Activated CD4-positive, alpha-beta T cell treated with anti-CD3 and anti-CD28 coated beads, Interleukin-2, amount 50 U/mL, for 16 hours (primary cell): Measurements from ENCODE around the gene LYSMD1.
A peak's percentile ranks its signal among the peaks of the same experiment; 100 is the strongest.
"Not testable (repeated sequence)": the region's sequence is repeated elsewhere in the genome, so short reads cannot be mapped to it uniquely, and the experiment has no call there.

ENCODE experiments used
- DNase-seq: peaks from one replicate; pipeline ENCODE4 v3.0.0-alpha.2; 2020

LYSMD1 gene, protein sequence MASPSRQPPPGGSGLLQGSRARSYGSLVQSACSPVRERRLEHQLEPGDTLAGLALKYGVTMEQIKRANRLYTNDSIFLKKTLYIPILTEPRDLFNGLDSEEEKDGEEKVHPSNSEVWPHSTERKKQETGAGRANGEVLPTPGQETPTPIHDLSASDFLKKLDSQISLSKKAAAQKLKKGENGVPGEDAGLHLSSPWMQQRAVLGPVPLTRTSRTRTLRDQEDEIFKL

DNA sequence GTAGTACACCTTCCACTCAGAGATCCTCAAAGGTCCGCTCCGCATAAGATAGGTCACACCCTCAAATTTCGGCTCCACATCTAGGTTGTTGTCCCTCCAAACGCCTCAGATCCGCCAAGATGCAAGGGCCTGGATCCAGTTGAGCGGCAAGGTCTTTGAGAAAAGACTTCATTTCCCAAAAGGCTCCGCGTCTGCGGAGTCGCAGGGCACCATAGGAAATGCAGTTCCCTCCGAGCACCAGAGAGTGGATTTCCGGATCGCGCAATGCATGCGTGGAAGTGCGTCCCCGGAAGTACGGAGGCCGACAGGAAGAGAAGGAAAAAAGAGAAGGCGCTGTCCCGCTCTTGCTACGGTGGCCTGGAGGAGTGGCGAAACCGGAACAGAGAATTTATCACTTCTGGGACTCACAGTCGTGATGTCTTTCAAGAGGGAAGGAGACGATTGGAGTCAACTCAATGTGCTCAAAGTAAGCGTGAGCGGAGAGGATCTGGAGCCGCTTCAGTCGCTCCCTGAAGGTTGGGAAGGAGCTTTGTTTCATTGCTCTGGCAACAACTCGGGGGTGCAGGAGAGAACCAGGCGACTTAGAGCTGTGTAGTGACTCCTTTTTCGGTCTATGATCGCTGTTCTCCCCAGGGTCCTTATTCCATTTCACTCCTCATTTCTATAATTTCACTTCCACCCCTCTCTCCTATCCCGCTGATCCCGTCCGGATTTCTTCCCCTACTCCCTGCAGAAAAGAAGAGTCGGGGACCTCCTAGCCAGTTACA lies at the start of gene LYSMD1, which contains the start of gene SCNM1:
TSS of gene LYSMD1 (minus strand) at position 165 of the 767 bp plus-strand sequence. CDS start 644 bp downstream, outside the sequence.
TSS of gene SCNM1 (plus strand) at position 407 of the 767 bp plus-strand sequence. CDS start at position 416, 9 bp downstream.
- peak; percentile 98 for DNase-seq

DNA sequence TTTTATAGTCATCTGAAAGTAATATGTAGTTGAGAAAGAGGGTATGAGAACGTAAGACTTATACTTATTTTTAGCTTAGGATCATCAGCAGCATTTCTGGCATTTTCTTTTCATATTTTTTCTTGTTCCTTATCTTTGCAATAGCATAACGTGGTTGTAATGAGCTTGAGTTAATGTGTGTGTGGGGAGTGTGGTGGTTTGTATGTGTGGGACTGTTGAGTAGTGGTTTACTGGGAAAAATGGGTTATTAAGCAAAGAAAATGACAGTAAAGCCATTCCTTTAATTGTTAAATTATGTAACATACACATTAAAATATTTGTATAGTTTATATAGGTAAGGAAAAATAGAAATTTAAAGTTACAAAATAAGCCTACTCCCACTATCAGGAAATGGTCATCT lies 47.9 kb upstream of the LYSMD1 start:
- no peak for DNase-seq

DNA sequence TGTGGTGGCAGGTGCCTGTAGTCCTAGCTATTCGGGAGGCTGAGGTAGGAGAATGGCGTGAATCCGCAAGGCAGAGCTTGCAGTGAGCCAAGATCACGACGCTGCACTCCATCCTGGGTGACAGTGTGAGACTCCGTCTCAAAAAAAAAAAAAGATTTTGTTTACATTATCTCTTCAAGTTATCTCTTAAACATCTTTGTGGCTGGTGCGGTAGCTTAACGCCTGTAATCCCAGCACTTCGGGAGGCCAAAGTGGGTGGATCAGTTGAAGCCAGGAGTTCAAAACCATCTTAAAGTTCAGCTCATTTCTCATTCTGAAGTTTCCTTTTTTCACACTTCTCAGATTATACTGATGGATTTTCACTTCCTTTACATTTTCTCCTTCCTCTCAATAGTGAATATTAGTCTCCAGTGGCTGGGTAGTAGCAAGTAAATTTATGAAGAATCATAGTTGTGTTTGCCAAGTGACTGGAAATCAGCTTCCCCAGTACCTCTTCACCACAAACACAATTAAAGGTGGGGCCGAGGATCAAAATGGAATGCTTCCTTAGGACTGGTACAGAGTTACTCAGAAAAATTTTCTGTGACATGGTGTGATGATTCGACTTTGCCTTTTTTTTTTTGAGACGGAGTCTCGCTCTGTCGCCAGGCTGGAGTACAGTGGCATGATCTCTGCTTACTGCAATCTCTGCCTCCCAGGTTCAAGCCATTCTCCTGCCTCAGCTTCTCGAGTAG lies 46.4 kb upstream of the LYSMD1 start:
- DNase-seq: peak; percentile 25

DNA sequence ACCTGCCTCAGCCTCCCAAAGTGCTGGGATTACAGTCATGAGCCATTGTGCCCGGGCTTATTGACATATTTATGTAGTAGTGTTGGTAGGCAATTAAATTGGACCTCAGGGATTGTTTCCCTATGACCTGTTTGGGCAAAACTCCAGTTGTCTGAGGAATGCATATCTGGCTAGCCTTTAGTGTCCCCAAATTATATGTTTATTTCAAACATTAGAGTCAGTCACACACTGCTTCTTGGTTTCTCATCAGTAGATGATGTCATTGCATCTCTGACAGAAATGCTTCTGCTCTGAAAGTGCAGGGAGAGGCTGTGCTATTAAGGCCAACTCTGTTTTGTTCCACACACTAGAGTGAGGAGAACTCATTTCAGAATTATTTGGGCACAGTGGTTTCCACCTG lies 45.1 kb upstream of the LYSMD1 start:
- DNase-seq: no peak

DNA sequence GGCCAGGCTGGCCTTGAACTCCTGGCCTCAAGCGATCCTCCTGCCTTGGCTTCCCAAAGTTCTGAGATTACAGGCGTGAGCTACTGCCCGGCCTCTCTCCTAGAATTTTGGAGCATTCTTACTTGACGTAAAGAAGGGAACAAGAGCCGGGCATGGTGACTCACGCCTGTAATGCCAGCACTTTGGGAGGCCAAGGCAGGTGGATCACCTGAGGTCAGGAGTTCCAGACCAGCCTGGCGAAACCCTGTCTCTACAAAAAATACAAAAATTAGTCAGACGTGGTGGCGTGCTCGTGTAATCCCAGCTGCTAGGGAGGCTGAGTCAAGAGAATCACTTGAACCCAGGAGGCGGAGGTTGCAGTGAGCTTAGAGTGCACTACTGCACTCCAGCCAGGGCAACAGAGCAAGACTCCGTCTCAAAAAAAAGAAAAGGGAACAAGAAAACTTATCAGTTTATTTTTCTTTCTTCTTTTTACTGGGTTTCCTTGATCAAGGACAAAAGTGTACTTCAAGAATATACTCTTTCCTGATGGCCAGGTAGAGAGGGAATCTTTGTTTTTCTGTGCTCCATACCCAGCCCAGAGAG lies 39.8 kb upstream of the LYSMD1 start:
- DNase-seq: not testable (repeated sequence)

DNA sequence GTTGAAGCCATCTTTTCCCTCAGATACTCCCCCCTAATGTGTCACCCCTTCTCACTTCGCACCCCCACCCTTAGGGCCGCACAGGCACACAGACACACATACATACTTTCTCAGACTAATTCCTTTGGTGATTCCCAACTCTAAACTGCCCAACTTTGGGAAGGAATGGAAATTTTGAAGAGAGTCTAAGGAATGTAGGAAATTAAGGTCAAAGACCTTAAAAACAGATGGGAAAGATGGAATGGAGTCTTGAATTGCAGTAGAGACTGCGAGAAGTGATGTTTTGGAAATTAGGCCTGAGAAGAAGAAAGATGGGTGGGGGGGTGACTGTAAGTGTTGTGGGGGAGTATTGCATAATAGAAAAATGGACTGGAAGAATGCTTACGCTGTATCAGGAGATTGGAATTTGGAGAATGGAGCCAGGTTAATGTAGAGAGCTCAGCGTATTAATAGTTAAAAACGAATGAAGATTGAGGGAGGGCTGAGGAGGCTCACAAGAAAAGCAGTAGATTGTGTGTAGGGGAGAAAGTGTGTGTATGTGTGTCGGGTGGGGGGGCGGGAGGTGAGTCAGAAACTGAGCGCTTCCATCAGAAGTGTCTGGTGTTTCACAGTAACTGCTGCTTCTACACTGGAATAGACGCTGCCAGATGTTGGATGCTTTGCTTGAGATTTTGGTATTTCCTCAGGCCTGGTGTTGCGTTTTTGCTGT lies 34.3 kb upstream of the LYSMD1 start:
- DNase-seq: peak; percentile 35

DNA sequence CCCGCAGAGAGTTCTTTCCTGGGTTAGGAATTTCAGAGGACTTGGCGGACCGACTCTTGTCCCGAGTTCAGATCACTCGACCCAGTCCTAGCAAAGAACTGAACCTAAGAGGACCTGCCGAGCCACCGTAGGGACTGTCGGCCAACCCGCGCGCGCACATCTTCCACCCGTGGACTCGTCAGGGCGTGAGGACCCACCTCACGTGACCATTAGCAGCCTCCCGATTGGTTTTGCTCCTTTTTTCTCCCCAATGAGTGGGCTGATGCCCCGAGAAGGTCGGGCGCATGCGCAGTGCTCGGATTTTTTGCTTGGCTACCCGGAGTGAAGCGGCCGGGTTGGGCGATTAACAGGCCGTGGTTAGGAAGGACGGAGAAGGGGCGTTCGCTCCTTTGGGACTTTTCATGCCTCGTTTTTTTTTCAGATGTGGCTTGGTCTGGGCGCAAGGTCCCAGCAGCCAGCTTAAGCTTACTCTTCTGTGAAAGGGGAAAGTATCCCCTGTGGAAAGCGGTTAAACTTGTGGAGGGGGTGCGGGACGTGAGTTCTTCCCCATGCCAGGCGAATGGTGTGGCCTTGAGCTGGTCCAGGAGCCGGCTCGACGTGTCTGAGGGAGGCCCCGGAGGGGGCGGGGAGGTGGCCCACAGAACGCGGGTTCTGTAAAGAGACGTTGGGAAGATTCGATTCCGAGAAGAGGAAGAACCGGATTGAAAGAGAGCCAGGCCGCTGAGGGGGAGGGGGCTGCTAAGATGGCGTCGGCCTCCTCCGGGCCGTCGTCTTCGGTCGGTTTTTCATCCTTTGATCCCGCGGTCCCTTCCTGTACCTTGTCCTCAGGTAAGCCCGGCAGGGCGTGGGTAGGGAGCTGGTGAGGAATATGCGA lies 32.8 kb upstream of the LYSMD1 start, which contains the start of gene PIP5K1A:
TSS of gene PIP5K1A (plus strand) at position 299 of the 874 bp plus-strand sequence. CDS start at position 744, 445 bp downstream.
- DNase-seq: peak; percentile 99

DNA sequence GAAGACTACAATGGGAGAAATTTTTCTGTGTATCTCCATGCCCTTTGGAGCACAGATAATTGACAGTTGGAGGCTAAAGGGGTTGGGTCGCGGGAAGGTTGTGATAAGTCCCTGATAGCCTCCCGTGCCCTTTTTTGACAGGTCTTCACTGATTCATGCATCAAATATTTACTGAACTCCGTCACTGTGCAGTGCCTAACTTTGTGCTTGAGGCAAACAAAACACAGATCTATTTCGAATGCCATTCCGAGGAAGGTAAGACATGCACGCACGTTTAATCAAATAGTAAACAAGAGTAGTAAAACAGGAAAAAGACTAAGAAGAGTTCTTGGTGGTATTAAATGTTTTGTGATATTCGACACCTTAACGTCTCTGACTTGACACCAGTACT lies 32.2 kb upstream of the LYSMD1 start:
- no peak for DNase-seq

DNA sequence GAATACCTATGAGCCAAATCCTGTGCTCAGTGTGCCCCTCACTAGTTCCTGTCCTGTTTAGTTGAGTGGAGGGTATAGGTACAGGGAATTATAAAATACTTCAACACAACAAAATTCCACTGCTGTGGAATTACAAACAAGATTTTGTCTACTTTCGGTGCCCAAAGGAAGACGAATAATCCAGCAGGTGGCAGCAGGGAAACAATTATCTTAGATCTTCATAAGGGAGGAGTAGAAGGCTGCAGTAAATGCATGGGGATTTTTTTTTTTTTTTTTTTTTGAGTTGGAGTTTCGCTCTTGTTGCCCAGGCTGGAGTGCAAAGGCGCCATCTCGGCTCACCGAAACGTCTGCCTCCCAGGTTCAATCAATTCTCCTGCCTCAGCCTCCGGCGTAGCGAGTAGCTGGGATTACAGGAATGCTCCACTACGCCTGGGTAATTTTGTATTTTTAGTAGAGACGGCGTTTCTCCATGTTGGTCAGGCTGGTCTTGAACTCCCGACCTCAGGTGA lies 30.6 kb upstream of the LYSMD1 start:
- peak; percentile 73 for DNase-seq

DNA sequence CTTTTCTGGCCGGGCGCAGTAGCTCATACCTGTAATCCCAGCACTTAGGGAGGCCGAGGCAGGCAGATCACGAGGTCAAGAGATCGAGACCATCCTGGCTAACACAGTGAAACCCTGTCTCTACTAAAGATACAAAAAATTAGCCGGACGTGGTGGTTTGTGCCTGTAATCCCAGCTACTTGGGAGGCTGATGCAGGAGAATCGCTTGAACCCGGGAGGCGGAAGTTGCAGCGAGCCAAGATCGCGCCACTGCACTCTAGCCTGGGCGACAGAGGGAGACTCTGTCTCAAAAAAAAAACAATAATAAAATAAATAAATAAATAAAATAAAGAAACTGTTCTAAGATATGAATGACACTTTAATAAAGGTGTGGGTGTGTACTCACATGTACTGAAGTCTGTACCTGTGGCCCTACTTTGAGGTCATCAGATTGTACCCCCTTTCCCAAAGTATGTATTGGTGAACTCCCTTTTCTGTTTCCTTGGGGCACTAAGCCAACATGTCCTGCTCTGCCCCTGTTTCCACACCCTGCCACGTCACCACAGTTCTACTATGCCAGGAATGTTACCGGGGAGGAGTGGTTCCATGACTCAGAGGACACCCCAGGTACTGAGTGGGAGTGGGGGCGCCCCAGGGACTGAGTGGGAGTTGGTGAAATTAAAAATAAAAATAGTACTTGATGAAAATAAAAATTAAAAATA lies 29.3 kb upstream of the LYSMD1 start:
- not testable (repeated sequence) for DNase-seq

DNA sequence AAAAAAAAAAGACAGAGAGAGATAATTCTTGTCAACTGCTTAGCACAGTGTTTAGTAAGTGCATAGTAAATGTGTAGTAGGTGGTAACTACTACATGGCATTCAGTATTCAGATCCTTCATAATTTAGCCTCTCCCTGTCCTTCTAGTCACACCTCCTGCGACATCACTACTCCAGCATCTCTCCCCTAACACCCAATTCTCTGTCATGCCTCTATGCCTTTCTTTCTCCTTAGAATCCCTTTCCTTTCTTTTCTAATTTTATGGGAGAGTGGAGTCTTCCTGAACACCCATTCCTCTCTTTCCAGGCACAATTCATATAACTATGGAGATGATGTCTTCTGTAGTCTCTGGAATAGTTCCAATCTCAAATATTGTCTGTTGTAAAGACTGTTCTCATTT lies 28.2 kb upstream of the LYSMD1 start:
- no peak for DNase-seq

DNA sequence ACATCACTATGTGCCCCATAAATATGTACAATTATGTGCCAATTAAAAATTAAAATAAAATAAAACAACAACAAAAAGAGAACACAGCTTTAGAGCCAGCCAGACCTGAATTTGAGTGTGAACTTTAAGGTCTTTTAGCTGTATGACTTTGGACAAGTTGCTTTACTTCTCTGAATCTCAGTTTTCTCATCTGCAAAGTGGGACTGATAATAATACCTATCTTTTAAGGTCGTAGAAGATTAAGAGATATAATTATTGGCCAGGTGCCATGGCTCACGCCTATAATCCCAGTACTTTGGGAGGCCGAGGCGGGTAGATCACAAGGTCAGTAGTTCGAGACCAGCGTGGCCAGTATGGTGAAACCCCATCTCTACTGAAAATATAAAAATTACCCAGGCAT lies 27.6 kb upstream of the LYSMD1 start:
- DNase-seq: no peak

DNA sequence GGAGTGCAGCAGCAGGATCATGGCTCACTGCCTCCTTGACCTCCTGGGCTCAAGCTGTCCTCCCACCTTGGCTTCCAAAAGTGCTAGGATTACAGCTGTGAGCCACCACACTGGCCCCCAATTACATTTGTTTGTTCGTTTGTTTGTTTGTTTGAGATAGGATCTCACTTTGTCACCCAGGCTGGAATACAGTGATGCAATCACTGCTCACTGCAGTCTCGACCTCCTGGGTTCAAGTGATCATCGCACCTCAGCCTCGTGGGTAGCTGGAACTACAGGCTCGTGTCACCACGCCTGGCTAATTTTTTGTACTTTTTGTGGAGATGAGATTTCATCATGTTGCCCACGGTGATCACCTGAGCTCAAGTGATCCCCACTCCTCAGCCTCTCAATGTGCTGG lies 26.3 kb upstream of the LYSMD1 start:
- no peak for DNase-seq

DNA sequence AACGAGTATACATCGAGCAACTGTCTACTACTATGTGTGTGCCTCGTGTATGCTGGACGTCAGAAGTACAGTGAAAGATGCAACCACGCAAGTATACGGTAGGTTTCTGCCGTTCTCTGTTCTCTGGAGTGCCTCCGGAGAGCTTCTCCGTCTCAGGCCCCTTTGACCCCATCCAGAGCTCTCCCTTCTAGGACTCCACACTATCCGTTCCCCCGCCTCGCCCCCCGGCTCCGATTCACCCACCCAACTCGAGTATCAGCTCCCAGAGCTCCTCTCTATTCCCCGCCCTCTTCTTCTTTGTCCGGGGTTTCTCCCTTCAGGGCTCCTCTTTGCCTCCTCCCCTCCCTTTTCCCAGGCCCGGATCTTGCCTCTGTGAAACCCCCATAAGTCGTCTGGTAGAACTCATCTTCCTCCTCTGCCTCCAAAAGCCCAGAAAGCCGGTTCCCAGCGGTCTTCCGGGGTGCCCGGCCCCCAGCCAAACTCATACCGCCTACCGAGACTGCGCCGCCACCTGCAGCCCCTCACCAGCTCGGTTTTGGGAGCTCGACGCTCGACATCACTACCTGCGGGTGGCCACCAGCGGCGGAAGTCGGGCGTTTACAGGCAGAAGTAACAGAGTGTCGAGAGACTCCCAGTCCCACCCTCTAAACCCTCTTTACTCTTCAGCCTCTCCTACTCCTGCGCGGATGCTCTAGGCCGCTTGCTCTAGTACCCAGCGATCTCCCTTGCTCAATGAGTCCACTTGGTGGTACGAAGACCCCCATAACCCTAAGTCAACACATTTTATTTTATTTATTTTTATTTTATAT lies 24.1 kb upstream of the LYSMD1 start, which contains the start of gene VPS72:
TSS of gene VPS72 (minus strand) at position 561 of the 809 bp plus-strand sequence. CDS start at position 485, 76 bp downstream.
- peak; percentile 92 for DNase-seq

DNA sequence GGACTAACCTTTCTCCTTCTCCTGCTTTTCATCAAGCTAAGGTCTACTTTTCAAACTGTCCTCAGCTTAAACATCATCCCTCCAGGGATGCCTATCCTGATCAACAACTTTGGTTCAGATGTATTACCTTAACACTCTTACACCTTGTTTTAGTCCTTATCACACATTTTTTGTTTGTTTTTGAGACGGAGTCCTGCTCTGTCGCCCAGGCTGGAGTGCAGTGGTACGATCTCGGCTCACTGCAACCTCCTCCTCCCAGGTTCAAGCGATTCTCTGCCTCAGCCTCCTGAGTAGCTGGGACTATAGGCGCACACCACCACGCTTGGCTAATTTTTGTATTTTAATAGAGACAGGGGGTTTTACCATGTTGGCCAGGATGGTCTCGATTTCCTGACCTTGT lies 23.0 kb upstream of the LYSMD1 start:
- not testable (repeated sequence) for DNase-seq

DNA sequence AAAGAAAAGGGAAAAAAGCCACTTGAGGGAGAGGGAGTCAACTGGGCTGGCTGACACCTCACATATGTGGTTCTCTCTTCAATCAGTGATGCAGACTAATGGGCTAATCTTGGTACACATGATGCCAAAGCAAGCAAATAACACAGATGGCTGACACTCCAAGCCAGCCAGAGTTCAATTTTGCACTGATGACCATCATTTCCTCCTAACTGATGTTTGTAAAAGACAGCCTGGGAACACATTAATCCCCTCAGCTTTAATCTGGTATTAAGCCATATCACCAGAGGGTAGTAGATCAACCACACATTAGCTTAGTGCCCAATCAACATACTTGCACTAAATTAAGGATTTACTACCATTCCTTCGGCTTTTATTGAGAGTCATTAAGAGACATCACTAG lies 21.5 kb upstream of the LYSMD1 start:
- DNase-seq: no peak

DNA sequence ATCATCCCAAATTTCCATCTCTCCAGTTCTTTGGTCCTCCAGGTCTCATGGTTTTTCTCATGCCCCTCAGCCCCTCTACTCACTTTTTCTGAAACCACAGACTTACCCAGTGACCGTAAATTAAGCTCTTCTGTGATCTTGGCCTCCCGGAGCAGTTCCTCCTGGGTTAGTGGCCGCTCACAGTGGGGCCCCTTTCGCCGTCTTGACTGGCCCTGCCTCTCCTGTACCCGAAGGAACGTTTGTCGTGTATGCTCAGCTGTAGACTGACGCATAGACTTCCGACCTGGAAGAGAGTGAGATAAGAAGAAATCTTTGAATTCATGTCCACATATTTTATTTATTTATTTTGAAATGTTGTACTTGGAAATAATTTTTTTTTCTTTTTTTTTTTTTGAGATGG lies 18.5 kb upstream of the LYSMD1 start:
- DNase-seq: no peak

DNA sequence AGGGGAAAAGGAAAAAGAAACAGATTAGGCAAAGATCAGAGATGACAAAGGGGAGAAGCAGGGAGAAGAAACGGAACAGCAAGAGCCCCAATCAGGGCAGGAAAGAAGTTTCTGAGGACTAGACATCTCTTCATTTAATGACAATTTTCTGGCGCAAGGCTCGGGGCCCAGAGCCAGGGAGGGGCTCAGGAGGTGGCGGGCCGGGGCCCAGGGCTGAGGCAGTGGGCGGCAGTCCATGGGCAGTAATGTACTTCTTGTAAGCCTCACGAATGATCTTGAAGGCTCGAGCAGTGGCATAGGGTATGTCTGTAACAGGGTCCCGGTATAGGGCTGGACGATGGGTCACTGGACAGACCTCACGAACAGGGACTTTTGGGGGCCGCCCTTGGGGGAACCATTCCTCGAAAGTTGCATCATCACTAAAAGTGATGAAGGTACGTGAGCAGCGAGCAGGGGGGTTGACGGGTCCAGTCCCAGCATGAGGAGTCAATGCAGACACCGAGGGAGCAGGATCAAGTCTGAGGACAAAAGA lies 10.9 kb upstream of the LYSMD1 start:
- no peak for DNase-seq

DNA sequence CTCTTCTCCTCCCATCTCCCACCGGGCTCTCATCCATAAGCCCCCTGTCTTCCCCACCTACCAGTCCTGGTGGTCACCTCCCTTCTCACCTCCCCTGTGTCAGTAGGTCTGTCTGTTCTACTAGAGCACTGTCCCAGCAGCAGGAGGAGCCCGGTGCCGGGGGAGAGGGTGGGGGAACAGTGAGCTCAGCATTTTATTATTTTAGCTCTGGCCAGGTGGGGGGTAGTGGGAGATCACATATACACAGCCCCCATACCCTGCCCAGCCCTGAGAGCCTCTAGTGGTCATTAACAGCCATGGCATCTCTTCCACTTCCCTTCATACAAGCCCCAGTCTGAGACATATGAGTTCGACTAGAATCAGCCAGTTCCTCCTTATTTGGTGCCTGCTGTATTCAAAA lies 10.2 kb upstream of the LYSMD1 start, which contains the start of gene TMOD4:
TSS of gene TMOD4 (minus strand) at position 119 of the 400 bp plus-strand sequence. CDS start 1,106 bp downstream, outside the sequence.
- no peak for DNase-seq
